Measurements from ENCODE around the gene CYP21A2. TPM values are rescaled to one million over a fixed set of nuclear protein-coding genes. Genes with fewer than 3 reads are reported as not detected.
"Not testable (repeated sequence)": the region's sequence is repeated elsewhere in the genome, so short reads cannot be mapped to it uniquely, and the experiment has no call there.

CYP21A2 gene
- total and polyA plus RNA-seq, 2 experiments from 2014 or later, result 0.62 to 1.0 TPM

- not testable (repeated sequence) for DNase-seq (ENCODE audit: low read depth in 1 of 2, low spot score in 1 of 2)
Measured at GRCh38 chr6:32041385-32041784, 3.2 kb downstream of the CYP21A2 start.

GRCh38 chr6:32042276-32042675 is 4.1 kb downstream of the CYP21A2 start:
- H3K27ac ChIP-seq; DNase-seq (ENCODE audit: low read depth in 1 of 2, low spot score in 1 of 2); H3K27me3 ChIP-seq; H3K4me1 ChIP-seq (ENCODE audit: low read depth); H3K9me3 ChIP-seq (ENCODE audit: low read depth); H3K4me3 ChIP-seq; H3K36me3 ChIP-seq: not testable (repeated sequence)

More at GRCh38 chr6:32041385-32041784, 3.2 kb downstream of the CYP21A2 start:
- H3K4me3 ChIP-seq; H3K27ac ChIP-seq; H3K4me1 ChIP-seq (ENCODE audit: low read depth); H3K9me3 ChIP-seq (ENCODE audit: low read depth); H3K27me3 ChIP-seq; H3K36me3 ChIP-seq: not testable (repeated sequence)

GRCh38 chr6:32043589-32044380 is 5.6 kb downstream of the CYP21A2 start:
- H3K36me3 ChIP-seq; H3K4me1 ChIP-seq (ENCODE audit: low read depth); H3K27ac ChIP-seq; H3K9me3 ChIP-seq (ENCODE audit: low read depth); H3K27me3 ChIP-seq; DNase-seq (ENCODE audit: low read depth in 1 of 2, low spot score in 1 of 2); H3K4me3 ChIP-seq: not testable (repeated sequence)

GRCh38 chr6:32044916-32045315 is 6.7 kb downstream of the CYP21A2 start:
- not testable (repeated sequence) for H3K4me3 ChIP-seq; H3K4me1 ChIP-seq (ENCODE audit: low read depth); H3K36me3 ChIP-seq; DNase-seq (ENCODE audit: low read depth in 1 of 2, low spot score in 1 of 2); H3K27ac ChIP-seq; H3K9me3 ChIP-seq (ENCODE audit: low read depth); H3K27me3 ChIP-seq

GRCh38 chr6:32045811-32046449 is 7.7 kb downstream of the CYP21A2 start:
- no peaks in the 10 kb centered on the region for H3K9me3 ChIP-seq (ENCODE audit: low read depth)
- no peaks in the 10 kb centered on the region for H3K27me3 ChIP-seq
- H3K27ac ChIP-seq, result no peak overlapping the region
- no peaks in the 10 kb centered on the region for H3K4me1 ChIP-seq (ENCODE audit: low read depth)
- no peaks in the 10 kb centered on the region for H3K36me3 ChIP-seq
- no peak overlapping the region for H3K4me3 ChIP-seq
- no peak for TF ChIP-seq CTCF (IDR thresholded peaks at IDR 0.05; ENCODE audit: low read depth, low read length)
- no peak for DNase-seq (ENCODE audit: low read depth in 1 of 2, low spot score in 1 of 2)

- Histone ChIP-seq H3K36me3 (no peaks in the 10 kb centered on the region), H3K4me3 (no peak overlapping the region), H3K27ac (no peak overlapping the region), H3K27me3 (no peaks in the 10 kb centered on the region), H3K9me3 (ENCODE audit: low read depth) (no peaks in the 10 kb centered on the region), H3K4me1 (ENCODE audit: low read depth) (no peaks in the 10 kb centered on the region)
- peak in 1 of 2 donors; percentile 47 for DNase-seq (ENCODE audit: low read depth in 1 of 2, low spot score in 1 of 2)
- no peak for TF ChIP-seq CTCF (IDR thresholded peaks at IDR 0.05; ENCODE audit: low read depth, low read length)
Measured at GRCh38 chr6:32046450-32047083, 8.4 kb downstream of the CYP21A2 start.

GRCh38 chr6:32047084-32047478 is 8.9 kb downstream of the CYP21A2 start:
- peak in 1 of 2 donors; percentile 22 for DNase-seq (ENCODE audit: low read depth in 1 of 2, low spot score in 1 of 2)
- Histone ChIP-seq H3K4me3 (no peak overlapping the region), H3K27ac (no peak overlapping the region), H3K36me3 (no peaks in the 10 kb centered on the region), H3K4me1 (ENCODE audit: low read depth) (no peaks in the 10 kb centered on the region), H3K9me3 (ENCODE audit: low read depth) (no peaks in the 10 kb centered on the region), H3K27me3 (no peaks in the 10 kb centered on the region)
- no peak for TF ChIP-seq CTCF (IDR thresholded peaks at IDR 0.05; ENCODE audit: low read depth, low read length)

Data from cardiac muscle cell (in vitro differentiated cells and primary cell).